H1 (cell line): Measurements from ENCODE around the gene EXD3. TPM values are rescaled to one million over a fixed set of nuclear protein-coding genes. Genes with fewer than 3 reads are reported as not detected.

Experiments used
- EP300 ChIP-seq, 2 experiments: IDR thresholded peaks; 1 replicate in 1 of 2; 2 replicates in 1 of 2; pipeline ENCODE4 v1.6.1; 2011 to 2012; ENCODE audit warnings: low read depth in 2 of 2, low read length in 2 of 2, mild to moderate bottlenecking in 2 of 2, borderline replicate concordance in 1 of 2, inconsistent platforms in 1 of 2, moderate library complexity in 1 of 2
- polyA plus RNA-seq, 7 experiments: library from polyadenylated mRNA; depleted of rRNA in 3 of 7; stranded (reverse) in 5 of 7; unstranded in 2 of 7; fragments of >200 nt in 5 of 7; fragments of 200-250 nt in 2 of 7; gene quantifications; 1 replicate in 5 of 7; 2 replicates in 1 of 7; 4 replicates in 1 of 7; pipeline versions ENCODE4 v1.2.1 to v1.2.3, GENCODE V29; 2011 to 2013; ENCODE audit warnings: missing spikeins in 2 of 7, mixed read lengths in 2 of 7
- total RNA-seq: library from RNA; stranded (reverse); fragmentation: NEBNext Ultra II Directional; extraction: Animal tissue kit (Norgen Biotek cat#: 25700); gene quantifications from 2 replicates; pipeline ENCODE4 v1.2.1, GENCODE V29; 2021

The EXD3 gene
- total and polyA plus RNA-seq, 2 of the 8 experiments (the other 6 are each of a cell fraction or from before 2014, with no cell fraction given) = 7.2 to 9.4 TPM

GRCh38 chr9:137426018-137426681 lies 3.2 kb upstream of the EXD3 start (continued):
- TF ChIP-seq EP300 (IDR thresholded peaks at IDR 0.05; ENCODE audit: borderline replicate concordance in 1 of 2, low read depth in 2 of 2, low read length in 2 of 2) = no peak
- TF ChIP-seq, all 59 proteins: peak for 0
